Activated CD8-positive, alpha-beta memory T cell treated with anti-CD3 and anti-CD28 coated beads, Interleukin-2, amount 50 U/mL, for 1 hour (primary cell): ENCODE measurements around the gene ETNK2.
"Not testable (repeated sequence)": the region's sequence is repeated elsewhere in the genome, so short reads cannot be mapped to it uniquely, and the experiment has no call there.

ENCODE experiments used
- DNase-seq: peaks from one replicate; pipeline ENCODE4 v3.0.0-alpha.2; 2020; ENCODE audit errors: extremely low read depth

Gene ETNK2

DNA sequence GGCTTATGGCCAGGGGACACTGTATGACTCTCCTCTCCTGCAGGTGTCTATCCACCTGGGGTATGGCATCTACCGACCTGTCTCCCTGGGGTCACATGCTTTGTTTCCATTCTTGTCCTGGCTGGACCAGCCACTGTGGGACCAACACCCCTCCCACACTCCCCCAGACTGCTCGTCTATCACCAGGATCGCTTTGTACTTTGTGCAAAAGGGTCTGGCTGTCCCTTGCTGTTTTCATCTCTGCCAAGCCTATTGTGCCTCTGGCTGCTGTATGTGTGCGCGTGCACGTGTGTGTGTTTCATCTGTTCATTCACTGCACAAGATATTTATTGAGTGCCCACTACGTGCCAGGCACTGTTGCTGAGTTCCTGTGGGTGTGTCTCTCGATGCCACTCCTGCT lies 25.5 kb downstream of the ETNK2 start:
- DNase-seq = no peak

DNA sequence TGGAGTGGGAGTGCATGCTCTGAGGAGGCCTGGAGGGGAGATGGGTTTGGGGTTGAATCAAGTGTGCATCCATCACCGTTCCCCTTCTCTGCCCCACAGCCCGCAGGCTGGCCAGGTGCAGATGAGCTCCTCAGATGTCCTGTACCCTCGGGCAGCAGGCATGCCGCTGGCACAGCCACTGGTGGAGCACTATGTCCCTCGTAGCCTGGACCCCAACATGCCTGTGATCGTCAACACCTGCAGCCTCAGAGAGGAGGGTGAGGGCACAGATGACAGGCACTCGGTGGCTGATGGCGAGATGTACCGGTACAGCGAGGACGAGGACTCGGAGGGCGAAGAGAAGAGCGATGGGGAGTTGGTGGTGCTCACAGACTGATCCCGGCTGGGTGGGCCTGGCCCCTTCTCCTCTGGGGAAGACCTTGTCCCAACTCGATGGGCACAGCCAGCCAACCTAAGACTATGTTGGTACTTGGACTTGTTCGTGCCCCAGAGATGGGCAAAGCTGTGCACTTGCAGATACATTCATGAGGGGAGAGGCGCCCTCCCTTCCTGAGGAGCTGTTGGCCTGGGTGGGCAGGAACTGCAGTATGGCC lies 26.0 kb downstream of the ETNK2 start:
- no peak for DNase-seq

DNA sequence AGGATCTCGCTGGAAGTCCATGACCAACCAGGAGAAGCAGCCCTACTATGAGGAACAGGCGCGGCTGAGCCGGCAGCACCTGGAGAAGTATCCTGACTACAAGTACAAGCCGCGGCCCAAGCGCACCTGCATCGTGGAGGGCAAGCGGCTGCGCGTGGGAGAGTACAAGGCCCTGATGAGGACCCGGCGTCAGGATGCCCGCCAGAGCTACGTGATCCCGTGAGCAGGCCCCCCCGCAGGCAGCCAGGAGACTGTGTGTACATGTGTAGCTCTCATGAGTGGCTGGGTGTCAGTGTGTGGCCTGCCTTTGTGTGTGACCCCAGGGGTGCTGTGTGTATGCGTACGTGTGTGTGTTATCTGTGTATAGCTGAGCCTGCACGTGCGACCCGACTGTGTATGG lies 27.2 kb downstream of the ETNK2 start:
- DNase-seq = no peak

DNA sequence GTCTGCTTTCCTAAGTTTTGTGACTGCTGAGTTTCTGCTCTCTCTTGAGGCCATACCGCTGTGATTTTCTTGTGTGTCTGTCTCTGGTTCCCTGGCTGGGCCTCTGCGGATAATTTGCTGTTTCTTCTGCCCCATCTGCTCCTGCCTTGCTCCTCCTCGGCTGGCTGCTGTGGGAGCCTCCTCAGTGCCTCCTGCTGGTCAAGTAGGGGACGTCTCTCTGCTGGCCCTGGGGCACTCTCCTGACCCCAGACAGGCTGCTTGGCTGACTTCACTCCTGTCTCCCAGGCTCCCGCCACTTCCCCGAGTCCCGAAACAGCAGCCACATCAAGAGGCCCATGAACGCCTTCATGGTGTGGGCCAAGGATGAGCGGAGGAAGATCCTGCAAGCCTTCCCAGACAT lies 28.5 kb downstream of the ETNK2 start:
- DNase-seq = no peak

DNA sequence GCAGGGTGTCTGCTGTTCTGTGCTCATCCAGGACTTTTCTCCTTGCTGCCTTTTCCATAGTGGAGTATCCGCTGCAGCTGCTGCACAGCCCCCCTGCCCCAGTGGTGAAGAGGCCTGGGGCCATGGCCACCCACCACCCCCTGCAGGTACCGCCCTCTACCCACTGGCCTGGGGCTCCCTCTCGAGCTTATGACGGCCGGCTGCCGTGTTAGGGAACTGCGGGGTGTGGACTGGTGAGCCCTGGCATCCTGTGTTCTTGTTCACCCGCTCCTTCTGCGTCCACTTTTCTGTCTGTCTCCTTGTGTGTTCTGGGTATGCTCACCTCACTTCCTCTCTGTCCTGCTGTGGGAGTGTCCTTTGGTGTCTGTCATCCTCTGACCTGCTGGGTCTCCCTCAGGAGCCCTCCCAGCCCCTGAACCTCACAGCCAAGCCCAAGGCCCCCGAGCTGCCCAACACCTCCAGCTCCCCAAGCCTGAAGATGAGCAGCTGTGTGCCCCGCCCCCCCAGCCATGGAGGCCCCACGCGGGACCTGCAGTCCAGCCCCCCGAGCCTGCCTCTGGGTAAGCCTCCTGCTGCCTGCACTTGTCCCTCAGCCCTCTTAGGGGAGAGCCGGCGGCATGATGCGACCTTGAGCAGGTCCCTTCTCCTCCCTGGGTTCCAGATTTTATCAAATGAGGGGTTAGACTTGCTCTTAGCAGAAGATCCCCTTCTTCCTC lies 29.8 kb downstream of the ETNK2 start:
- no peak for DNase-seq

GRCh38 chr1:204116539-204116938 lies 35.3 kb downstream of the ETNK2 start:
- DNase-seq = no peak

DNA sequence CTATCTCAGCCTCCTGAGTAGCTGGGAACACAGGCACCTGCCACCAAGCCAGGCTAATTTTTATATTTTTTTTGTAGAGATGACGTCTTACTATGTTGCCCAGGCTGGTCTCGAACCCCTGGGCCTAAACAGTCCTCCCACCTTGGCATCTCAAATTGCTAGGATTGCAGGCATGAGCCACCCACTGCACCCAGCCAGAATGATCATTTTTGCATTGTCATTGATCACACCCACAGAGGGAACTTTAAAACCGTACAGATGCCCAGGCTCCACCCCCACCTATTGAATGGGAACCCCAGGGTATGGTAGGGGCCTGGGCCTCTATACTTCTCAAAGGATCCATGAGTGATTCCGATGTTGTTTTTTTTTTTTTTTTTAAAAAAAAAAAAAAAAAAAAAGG lies 36.7 kb downstream of the ETNK2 start:
- no peak for DNase-seq

- DNase-seq = no peak
These were observed 37.2 kb downstream of the ETNK2 start for GRCh38 chr1:204114606-204115005.

DNA sequence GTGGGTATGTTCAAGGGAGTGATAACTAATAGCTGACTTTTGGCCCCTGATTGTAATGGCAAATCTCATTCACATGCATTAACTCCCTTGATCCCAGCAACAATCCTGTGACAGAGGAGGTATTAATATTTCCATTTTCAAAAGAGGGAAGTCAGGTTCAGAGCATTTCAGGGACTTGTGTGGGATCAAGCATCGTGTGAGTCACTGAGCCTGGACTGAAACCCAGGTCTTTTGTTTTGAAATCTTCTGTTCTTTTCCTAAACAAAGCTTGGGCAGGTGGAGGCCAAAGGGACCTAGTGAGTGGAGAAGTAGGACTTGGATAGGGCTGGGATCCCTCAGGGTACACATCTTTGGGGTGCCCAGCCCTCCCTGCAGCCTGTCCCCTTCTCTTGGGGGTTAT lies 37.9 kb downstream of the ETNK2 start:
- no peak for DNase-seq

- no peak for DNase-seq
These were observed 38.7 kb downstream of the ETNK2 start for GRCh38 chr1:204112876-204113730.

- no peak for DNase-seq
These were observed 40.8 kb downstream of the ETNK2 start for GRCh38 chr1:204110894-204111633.

- no peak for DNase-seq
These were observed 43.3 kb downstream of the ETNK2 start for GRCh38 chr1:204108312-204109141.

- no peak for DNase-seq
These were observed 44.0 kb downstream of the ETNK2 start for GRCh38 chr1:204107892-204108291.

DNA sequence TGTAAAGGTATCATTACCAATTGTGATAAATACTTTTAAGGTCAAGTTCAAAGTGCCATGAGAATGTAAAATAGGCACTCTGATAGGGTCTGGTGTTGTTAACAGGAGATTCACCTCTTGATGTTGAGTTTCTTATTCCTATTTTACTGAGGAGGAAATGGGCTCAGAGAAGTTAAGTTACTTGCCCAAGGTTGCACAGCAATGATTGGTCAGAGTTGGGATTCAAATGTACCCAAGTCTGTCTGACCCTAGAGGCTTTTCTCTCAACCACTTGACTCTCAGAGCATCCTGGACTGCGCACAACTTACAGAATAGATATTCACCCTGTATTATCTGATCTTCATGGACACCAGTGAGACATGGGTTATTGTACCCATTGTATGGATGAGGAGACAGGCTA lies 45.0 kb downstream of the ETNK2 start:
- no peak for DNase-seq

- DNase-seq = no peak
These were observed 46.7 kb downstream of the ETNK2 start for GRCh38 chr1:204105131-204105515.

DNA sequence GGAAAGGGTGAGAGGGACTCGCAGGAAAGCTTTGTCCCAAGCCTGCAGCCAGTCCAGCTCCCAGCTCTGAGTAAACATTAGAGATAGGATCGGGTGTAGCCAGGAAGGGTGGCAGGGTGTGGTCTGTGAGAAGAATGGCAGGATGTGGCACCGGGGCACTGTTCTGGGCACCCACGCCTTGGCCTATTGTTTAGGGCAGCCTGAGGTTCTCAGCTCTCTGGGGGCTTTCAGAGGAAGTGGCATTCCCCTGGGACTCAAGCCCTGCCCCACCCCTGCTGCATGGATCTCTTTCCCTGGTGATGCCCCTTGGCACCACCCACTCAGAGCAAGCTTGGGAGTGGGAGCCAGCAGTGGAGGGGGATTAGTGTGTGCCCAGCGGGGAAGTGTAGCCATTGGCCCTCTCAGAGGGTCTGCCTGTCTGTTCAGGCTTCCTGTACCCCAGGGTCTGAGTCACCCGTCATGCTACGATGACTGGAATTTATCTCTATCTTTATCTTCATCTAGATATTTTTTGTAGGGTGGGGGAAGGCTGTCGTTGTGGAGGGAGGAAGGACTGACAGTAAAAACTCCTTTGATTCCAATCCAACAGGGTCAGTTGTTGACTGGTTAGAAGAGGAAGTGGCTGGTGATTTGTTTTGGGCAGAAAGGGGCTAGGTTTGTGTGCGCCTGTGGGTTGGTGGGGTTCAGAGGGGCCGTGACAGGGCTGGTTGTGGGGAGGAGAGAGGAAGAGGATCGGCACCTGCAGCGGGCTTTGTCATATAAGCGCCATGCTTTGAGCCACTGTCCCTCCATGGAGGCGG lies 47.3 kb downstream of the ETNK2 start:
- DNase-seq = no peak

DNA sequence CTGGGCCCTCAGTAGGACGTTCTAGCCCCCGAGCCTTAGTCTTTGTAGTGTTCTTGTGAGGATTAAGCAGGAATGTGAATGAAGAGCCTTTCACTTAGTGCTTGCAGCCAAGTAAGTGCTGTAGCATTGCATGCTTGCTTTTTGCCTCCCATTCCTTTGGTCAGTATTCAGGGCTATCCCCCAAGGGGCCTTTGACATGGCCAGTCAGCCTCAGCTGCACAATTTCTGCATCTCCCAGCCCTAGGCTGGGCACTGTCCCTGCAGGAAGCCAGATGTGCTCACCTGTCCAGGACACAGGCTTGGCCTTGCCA lies 48.5 kb downstream of the ETNK2 start:
- DNase-seq = no peak

GRCh38 chr1:204102739-204103430 lies 49.0 kb downstream of the ETNK2 start:
- DNase-seq = no peak

DNA sequence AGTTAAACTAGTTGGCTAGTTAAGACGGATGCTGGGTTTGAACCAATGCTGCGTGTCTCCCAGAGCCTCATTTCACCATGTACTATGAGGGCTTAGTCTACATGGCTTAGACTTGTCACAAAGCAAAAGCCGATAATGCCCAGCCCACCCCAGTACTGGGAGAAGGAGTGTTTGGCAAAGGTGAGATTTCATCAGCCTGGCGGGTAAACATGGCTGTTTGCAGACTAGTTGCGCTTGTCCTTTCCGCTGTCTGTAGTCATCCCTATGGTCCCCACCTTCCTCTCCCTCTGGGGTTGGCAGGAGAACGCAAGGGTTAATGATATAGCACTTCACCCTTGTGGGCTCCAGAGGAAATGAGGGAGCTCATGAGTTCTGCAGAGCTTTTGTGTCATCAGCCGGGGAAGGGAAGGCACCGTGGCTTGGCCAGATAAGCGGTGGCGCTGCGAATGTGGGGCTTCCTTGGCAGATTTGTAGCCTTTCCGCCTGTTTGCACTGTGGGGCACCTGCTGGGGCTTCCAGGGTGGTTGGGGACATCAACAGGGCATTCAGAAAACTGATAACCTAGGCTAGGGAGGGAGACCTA lies 49.7 kb downstream of the ETNK2 start:
- no peak for DNase-seq

- not testable (repeated sequence) for DNase-seq
These were observed 52.1 kb downstream of the ETNK2 start for GRCh38 chr1:204099754-204100153.
